ENCODE data around the gene RPS3.

RPS3 gene

DNA sequence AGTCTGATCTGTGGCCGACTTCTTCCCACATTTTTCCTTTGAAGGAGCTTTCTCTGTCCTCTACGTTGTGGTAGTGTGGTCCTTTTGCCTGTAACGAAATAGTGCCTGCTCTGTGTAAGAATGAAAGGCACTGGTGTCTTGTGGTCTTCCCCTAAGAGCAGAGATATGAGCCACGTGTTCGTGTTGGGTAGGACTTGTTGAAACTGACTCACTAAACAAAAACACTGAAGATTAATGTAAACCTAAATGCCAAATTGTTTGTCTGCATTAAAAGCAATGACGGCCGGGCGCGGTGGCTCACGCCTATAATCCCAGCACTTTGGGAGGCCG lies 10.1 kb upstream of the RPS3 start:
- TF ChIP-seq, protein P1, sequence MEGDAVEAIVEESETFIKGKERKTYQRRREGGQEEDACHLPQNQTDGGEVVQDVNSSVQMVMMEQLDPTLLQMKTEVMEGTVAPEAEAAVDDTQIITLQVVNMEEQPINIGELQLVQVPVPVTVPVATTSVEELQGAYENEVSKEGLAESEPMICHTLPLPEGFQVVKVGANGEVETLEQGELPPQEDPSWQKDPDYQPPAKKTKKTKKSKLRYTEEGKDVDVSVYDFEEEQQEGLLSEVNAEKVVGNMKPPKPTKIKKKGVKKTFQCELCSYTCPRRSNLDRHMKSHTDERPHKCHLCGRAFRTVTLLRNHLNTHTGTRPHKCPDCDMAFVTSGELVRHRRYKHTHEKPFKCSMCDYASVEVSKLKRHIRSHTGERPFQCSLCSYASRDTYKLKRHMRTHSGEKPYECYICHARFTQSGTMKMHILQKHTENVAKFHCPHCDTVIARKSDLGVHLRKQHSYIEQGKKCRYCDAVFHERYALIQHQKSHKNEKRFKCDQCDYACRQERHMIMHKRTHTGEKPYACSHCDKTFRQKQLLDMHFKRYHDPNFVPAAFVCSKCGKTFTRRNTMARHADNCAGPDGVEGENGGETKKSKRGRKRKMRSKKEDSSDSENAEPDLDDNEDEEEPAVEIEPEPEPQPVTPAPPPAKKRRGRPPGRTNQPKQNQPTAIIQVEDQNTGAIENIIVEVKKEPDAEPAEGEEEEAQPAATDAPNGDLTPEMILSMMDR (IDR thresholded peaks at IDR 0.05; ENCODE audit: low read depth, low read length, missing control alignments) = no peak
- H3K4me3 ChIP-seq (ENCODE audit: low read depth, low read length) = no peak overlapping the region

DNA sequence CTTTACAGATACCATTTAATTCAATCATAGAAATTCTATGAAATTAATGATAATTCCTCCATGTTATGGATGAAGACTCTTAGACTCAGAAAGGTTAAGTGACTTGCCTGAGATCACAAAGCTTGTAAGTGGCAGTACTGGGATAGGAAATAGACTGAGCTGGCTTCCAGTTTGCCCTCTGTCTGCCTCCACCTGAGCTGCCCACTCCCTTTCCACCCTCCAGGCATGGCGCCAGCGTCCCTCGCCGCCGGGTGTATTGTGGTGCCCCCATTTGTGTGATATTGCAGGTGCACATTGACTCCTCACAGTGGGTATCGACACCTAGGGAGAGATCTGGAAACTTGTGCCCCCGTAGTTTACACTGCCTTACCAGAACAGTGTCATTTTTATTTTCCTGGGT lies 9.4 kb upstream of the RPS3 start:
- DNase-seq (ENCODE audit: low read depth) = no peak
- TF ChIP-seq, protein P1 (IDR thresholded peaks at IDR 0.05; ENCODE audit: low read depth, low read length, missing control alignments) = no peak
- no peak overlapping the region for H3K4me3 ChIP-seq (ENCODE audit: low read depth, low read length)

More for the DNA sequence above, 10.1 kb upstream of the RPS3 start:
- no peak for DNase-seq (ENCODE audit: low read depth)

DNA sequence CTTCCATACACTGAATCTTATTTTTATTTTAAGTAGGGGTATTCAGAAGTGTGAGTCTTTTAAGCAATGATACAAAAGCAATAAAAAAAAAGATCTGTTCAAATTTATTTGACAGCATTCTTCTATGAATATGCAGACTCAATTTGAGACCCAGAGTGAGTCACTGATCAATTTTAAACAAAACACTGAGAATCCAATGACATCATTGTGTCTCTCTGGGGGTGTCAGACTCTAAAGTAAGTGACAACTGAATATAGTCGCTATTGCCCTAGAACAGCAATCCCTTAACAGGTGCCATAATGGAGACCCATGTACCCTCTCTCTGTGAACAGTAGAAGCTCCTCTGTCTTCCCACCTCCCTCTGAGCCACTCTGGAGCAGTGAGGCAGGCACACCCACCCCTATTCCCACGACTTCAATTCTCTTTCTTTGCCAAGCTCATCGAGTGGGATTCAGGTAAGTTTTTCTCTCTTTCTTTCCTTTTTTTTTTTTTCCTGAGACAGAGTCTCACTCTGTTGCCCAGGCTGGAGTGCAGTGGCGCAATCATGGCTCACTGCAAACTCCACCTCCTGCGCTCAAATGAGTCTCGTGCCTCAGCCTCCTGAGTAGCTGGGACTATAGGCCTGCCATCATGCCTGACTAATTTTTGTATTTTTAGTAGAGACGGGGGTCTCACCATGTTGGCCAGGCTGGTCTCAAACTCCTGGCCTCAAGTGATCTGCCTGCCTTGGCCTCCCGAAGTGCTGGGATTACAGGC lies 5.1 kb upstream of the RPS3 start:
- TF ChIP-seq, protein P1 (IDR thresholded peaks at IDR 0.05; ENCODE audit: low read depth, low read length, missing control alignments) = no peak
- DNase-seq (ENCODE audit: low read depth) = no peak
- no peak overlapping the region for H3K4me3 ChIP-seq (ENCODE audit: low read depth, low read length)

DNA sequence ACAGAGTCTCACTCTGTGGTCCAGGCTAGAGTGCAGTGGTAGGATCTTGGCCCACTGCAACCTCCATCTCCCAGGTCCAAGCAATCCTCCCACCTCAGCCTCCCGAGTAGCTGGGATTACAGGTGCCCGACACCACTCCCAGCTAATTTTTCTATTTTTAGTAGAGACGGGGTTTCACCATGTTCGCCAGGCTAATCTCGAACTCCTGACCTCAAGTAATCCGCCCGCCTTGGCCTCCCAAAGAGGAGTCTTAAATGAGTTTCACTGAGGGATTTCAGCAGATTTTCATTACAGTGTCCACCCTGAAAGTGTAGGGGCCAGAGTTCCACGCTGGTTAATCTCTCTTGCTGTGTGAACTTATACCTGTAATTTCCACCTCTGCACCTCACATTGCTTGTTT lies 412 bp upstream of the RPS3 start:
- H3K4me3 ChIP-seq (ENCODE audit: low read depth, low read length) = no peak overlapping the region
- TF ChIP-seq, protein P1 (IDR thresholded peaks at IDR 0.05; ENCODE audit: low read depth, low read length, missing control alignments) = no peak

DNA sequence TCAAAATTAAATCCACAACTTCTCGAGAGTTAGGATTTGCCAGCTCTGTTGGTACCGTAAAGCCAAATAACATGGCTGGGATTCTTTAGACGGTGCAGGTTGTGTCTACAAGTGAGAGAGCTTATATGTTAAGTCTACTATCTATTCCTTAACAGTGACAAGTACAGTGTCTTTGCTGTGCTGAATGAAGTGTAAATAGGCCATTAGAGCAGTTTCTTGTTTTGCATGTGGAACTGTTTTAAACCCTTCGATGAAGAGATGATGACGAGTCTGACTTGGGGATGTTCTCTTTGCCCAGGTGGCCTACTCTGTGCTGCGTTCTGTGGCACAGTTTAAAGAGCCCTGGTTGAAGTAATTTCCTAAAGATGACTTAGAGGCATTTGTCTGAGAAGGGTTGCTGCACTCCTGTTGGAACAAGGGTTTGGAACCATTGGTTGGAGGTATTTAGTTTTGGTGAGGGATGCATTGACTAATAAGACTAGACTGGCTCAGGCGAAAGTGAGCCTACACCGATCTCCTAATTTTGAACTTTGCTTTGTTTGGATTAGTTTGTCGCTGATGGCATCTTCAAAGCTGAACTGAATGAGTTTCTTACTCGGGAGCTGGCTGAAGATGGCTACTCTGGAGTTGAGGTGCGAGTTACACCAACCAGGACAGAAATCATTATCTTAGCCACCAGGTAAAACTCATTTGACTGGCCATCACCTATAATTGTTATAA lies 988 bp downstream of the RPS3 start:
- peak overlapping the region; percentile 72 for H3K4me3 ChIP-seq (ENCODE audit: low read depth, low read length)
- TF ChIP-seq, protein P1 (IDR thresholded peaks at IDR 0.05; ENCODE audit: low read depth, low read length, missing control alignments) = no peak
- no peak for DNase-seq (ENCODE audit: low read depth)

More for the DNA sequence above, 412 bp upstream of the RPS3 start:
- no peak for DNase-seq (ENCODE audit: low read depth)

DNA sequence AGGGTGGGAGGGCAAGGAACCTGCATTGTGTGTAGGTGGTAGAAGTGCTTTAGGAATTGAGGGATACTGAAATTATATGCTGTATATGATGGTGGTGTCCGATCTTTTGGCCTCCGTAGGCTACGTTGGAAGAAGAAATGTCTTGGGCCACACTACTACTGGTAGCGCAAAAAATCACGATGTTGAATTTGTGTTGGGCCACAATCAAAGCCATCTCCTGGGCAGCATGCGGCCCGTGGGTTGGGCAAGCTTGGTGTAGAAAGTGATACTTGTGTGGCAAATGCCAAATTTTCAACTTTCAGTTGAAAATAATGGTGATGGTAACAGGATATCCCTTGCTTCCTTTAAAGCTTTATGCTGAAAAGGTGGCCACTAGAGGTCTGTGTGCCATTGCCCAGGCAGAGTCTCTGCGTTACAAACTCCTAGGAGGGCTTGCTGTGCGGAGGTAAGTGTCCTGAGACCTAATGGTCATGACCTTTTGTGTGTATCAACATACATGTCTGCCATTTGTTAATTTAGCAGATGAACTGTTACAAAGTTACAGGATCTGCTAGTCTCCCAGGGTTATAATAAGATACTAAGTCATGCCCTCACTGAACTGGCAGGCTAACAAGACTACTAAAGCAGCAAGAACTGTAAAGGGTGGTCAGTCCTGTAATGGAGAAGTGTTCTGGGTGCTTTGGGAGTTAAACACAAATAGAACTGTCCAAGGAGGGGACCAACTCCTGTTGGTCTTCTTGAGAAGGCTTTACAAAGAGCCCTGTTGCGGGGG lies 2.9 kb downstream of the RPS3 start:
- TF ChIP-seq, protein P1 (IDR thresholded peaks at IDR 0.05; ENCODE audit: low read depth, low read length, missing control alignments) = no peak
- peak overlapping the region; percentile 72 for H3K4me3 ChIP-seq (ENCODE audit: low read depth, low read length)
- DNase-seq (ENCODE audit: low read depth) = no peak
